WTC11 (cell line): Measurements from ENCODE around the gene KAZN. TPM values are rescaled to one million over a fixed set of nuclear protein-coding genes. Genes with fewer than 3 reads are reported as not detected.

ENCODE experiments used
- ATAC-seq: fragments of 200-7000 bp; cut with Tn5 transposase; 2 replicates; pipeline ENCODE4 v1.10.0; 2021; ENCODE audit warnings: mild to moderate bottlenecking, moderate library complexity
- CTCF ChIA-PET: fragments of 300-600 bp; sonication (Branson Sonifier 250); formaldehyde crosslinking; loops from one replicate; lab custom pipeline; 2021; ENCODE audit warnings: antibody characterized with exemption; lab: Charles Lee
- POLR2A ChIA-PET: fragments of 350-600 bp; sonication (Branson Sonifier 250); formaldehyde crosslinking; loops from one replicate; lab custom pipeline; 2021; ENCODE audit warnings: antibody characterized with exemption; lab: Charles Lee
- DNase-seq: peaks from one replicate; pipeline ENCODE4 v3.0.0; 2021; ENCODE audit warnings: low spot score
- H3K27ac Mint-ChIP-seq: 2 replicates; pipeline ENCODE4 v1.8.0; 2021; ENCODE audit warnings: mixed read lengths
- H3K27me3 Mint-ChIP-seq: 2 replicates; pipeline ENCODE4 v1.8.0; 2021; ENCODE audit warnings: low read depth, mild to moderate bottlenecking, moderate library complexity, mixed read lengths
- H3K36me3 Mint-ChIP-seq: 2 replicates; pipeline ENCODE4 v1.8.0; 2021; ENCODE audit warnings: mixed read lengths
- H3K4me1 Mint-ChIP-seq: 2 replicates; pipeline ENCODE4 v1.8.0; 2022; ENCODE audit warnings: mixed read lengths
- H3K4me3 Mint-ChIP-seq: 2 replicates; pipeline ENCODE4 v1.8.0; 2021; ENCODE audit warnings: mild to moderate bottlenecking, moderate library complexity, mixed read lengths
- H3K9me3 Mint-ChIP-seq: 2 replicates; pipeline ENCODE4 v1.8.0; 2021; ENCODE audit warnings: mixed read lengths
- AR ChIP-seq: fragments of 250-450 bp; sonication (Bioruptor Pico); IDR thresholded peaks from 2 replicates; pipeline ENCODE4 v1.9.0; 2021; ENCODE audit warnings: mild to moderate bottlenecking
- ATF3 ChIP-seq: sonication (generic); formaldehyde crosslinking; conservative IDR thresholded peaks from 2 replicates; pipeline ENCODE4 v1.8.1; 2022; ENCODE audit warnings: mild to moderate bottlenecking, missing genetic modification reagents
- CDX4 ChIP-seq: fragments of 250-450 bp; sonication (Bioruptor Pico); IDR thresholded peaks from 2 replicates; pipeline ENCODE4 v1.9.0; 2021; ENCODE audit warnings: moderate library complexity, mild to moderate bottlenecking, inconsistent platforms, borderline replicate concordance
- CREB1 ChIP-seq: sonication (generic); formaldehyde crosslinking; IDR thresholded peaks from 2 replicates; pipeline ENCODE4 v1.8.0; 2023; ENCODE audit warnings: mild to moderate bottlenecking, missing genetic modification reagents
- EMX1 ChIP-seq: fragments of 250-450 bp; sonication (Bioruptor Pico); IDR thresholded peaks from 2 replicates; pipeline ENCODE4 v1.8.0; 2021; ENCODE audit warnings: mild to moderate bottlenecking
- ETV6 ChIP-seq: sonication (generic); formaldehyde crosslinking; IDR thresholded peaks from 2 replicates; pipeline ENCODE4 v1.8.1; 2022; ENCODE audit warnings: mild to moderate bottlenecking, missing genetic modification reagents
- FOXJ3 ChIP-seq: sonication (generic); formaldehyde crosslinking; IDR thresholded peaks from 2 replicates; pipeline ENCODE4 v1.9.0; 2021; ENCODE audit warnings: missing genetic modification reagents, mild to moderate bottlenecking, borderline replicate concordance
- FOXP4 ChIP-seq: sonication (generic); formaldehyde crosslinking; IDR thresholded peaks from 2 replicates; pipeline ENCODE4 v1.8.0; 2022; ENCODE audit warnings: mild to moderate bottlenecking, missing genetic modification reagents
- GABPB1 ChIP-seq: sonication (generic); formaldehyde crosslinking; IDR thresholded peaks from 2 replicates; pipeline ENCODE4 v1.8.1; 2023; ENCODE audit warnings: mild to moderate bottlenecking, missing genetic modification reagents
- GTF2I ChIP-seq: fragments of 250-450 bp; sonication (Bioruptor Pico); conservative IDR thresholded peaks from 2 replicates; pipeline ENCODE4 v1.4.0; 2021; ENCODE audit warnings: mild to moderate bottlenecking
- HMGA2 ChIP-seq: fragments of 250-450 bp; sonication (Bioruptor Pico); IDR thresholded peaks from 2 replicates; pipeline ENCODE4 v1.4.0; 2021; ENCODE audit warnings: mild to moderate bottlenecking, moderate library complexity
- IRF1 ChIP-seq: sonication (generic); formaldehyde crosslinking; IDR thresholded peaks from 2 replicates; pipeline ENCODE4 v1.8.0; 2023; ENCODE audit warnings: missing genetic modification reagents
- NFYB ChIP-seq: sonication (generic); formaldehyde crosslinking; conservative IDR thresholded peaks from 2 replicates; pipeline ENCODE4 v1.8.0; 2022; ENCODE audit warnings: low read depth, missing genetic modification reagents
- NR3C1 ChIP-seq: sonication (generic); formaldehyde crosslinking; conservative IDR thresholded peaks from 2 replicates; pipeline ENCODE4 v1.8.1; 2023; ENCODE audit warnings: low read depth, mild to moderate bottlenecking, missing genetic modification reagents
- PREB ChIP-seq: sonication (generic); formaldehyde crosslinking; IDR thresholded peaks from 2 replicates; pipeline ENCODE4 v1.8.1; 2022; ENCODE audit warnings: mild to moderate bottlenecking, missing genetic modification reagents, moderate library complexity, borderline replicate concordance
- TP53 ChIP-seq: sonication (generic); formaldehyde crosslinking; IDR thresholded peaks from 2 replicates; pipeline ENCODE4 v1.8.1; 2023; ENCODE audit warnings: mild to moderate bottlenecking, missing genetic modification reagents
- USF2 ChIP-seq: sonication (generic); formaldehyde crosslinking; IDR thresholded peaks from 2 replicates; pipeline ENCODE4 v1.8.1; 2023; ENCODE audit warnings: mild to moderate bottlenecking, missing genetic modification reagents, moderate library complexity
- ZBTB43 ChIP-seq: sonication (generic); formaldehyde crosslinking; IDR thresholded peaks from 2 replicates; pipeline ENCODE4 v1.8.1; 2023; ENCODE audit warnings: mild to moderate bottlenecking, missing genetic modification reagents
- ZNF121 ChIP-seq: sonication (generic); formaldehyde crosslinking; IDR thresholded peaks from 2 replicates; pipeline ENCODE4 v1.8.0; 2023; ENCODE audit warnings: missing genetic modification reagents
- ZNF219 ChIP-seq: sonication (generic); formaldehyde crosslinking; IDR thresholded peaks from 2 replicates; pipeline ENCODE4 v1.8.0; 2023; ENCODE audit warnings: missing genetic modification reagents, mild to moderate bottlenecking, borderline replicate concordance
- ZNF416 ChIP-seq: fragments of 250-450 bp; sonication (Bioruptor Pico); IDR thresholded peaks from 2 replicates; pipeline ENCODE4 v1.9.0; 2021; ENCODE audit warnings: mild to moderate bottlenecking, inconsistent platforms
- ZNF425 ChIP-seq: fragments of 250-450 bp; sonication (Bioruptor Pico); conservative IDR thresholded peaks from 2 replicates; pipeline ENCODE4 v1.9.0; 2021; ENCODE audit warnings: mild to moderate bottlenecking
- total RNA-seq: library from RNA; stranded (reverse); gene quantifications from 3 replicates; pipeline ENCODE4 v1.2.3, GENCODE V29; 2021

Gene KAZN
- total RNA-seq, 1 experiment from 2014 or later, result 19.9 TPM

- TF ChIP-seq FOXJ3 (CRISPR knock-in tag), result no peak
- TF ChIP-seq IRF1 (CRISPR knock-in tag), result no peak
- TF ChIP-seq FOXP4, result no peak
- TF ChIP-seq ZNF219 (CRISPR knock-in tag), result no peak
- no peak for TF ChIP-seq NFYB
- TF ChIP-seq CREB1, result no peak
- TF ChIP-seq ZBTB43 (CRISPR knock-in tag), result no peak
- TF ChIP-seq ETV6 (CRISPR knock-in tag), result no peak
- no peak for TF ChIP-seq GABPB1 (CRISPR knock-in tag)
- TF ChIP-seq EMX1, result no peak
- TF ChIP-seq HMGA2 (CRISPR knock-in tag), result no peak
- TF ChIP-seq ZNF121, result no peak
- no peak for TF ChIP-seq TP53 (CRISPR knock-in tag)
- TF ChIP-seq GTF2I (CRISPR knock-in tag), result no peak
- TF ChIP-seq PREB (CRISPR knock-in tag), result no peak
- no peak for TF ChIP-seq ATF3 (CRISPR knock-in tag)
- no peak for TF ChIP-seq ZNF425 (CRISPR knock-in tag)
- TF ChIP-seq, all 79 proteins: peak for 0
- no peaks in the 10 kb centered on the region for H3K9me3 Mint-ChIP-seq
- POLR2A ChIA-PET, result no interaction called here
- no peak overlapping the region for H3K27ac Mint-ChIP-seq
- H3K4me1 Mint-ChIP-seq, result no peaks in the 10 kb centered on the region
- no peaks in the 10 kb centered on the region for H3K27me3 Mint-ChIP-seq
- H3K36me3 Mint-ChIP-seq, result no peaks in the 10 kb centered on the region
- CTCF ChIA-PET, result interaction anchor here (1.3 to 2.0 kb wide), 3 partner anchors 12 to 22 kb away, joined by 3 to 5 read pairs (median 3); no protein-coding TSS in a partner anchor
- ATAC-seq (no peak), DNase-seq (no peak)
- no peak overlapping the region for H3K4me3 Mint-ChIP-seq
These were observed 478.9 kb downstream of the KAZN start for GRCh38 chr1:15077384-15077783.

- DNase-seq, result no peak
- no peak overlapping the region for H3K27ac Mint-ChIP-seq
- H3K27me3 Mint-ChIP-seq, result no peaks in the 10 kb centered on the region
- H3K4me1 Mint-ChIP-seq, result no peaks in the 10 kb centered on the region
- no peak for ATAC-seq
- H3K4me3 Mint-ChIP-seq, result no peak overlapping the region
- no peaks in the 10 kb centered on the region for H3K9me3 Mint-ChIP-seq
- ChIA-PET CTCF (no interaction called here), POLR2A (interaction anchor here (0.6 kb wide), 1 partner anchor 249 kb away, joined by 4 read pairs; no protein-coding TSS in a partner anchor)
- H3K36me3 Mint-ChIP-seq, result no peaks in the 10 kb centered on the region
- TF ChIP-seq ZNF416 (CRISPR knock-in tag) (no peak), USF2 (CRISPR knock-in tag) (no peak), AR (no peak), ATF3 (CRISPR knock-in tag) (no peak), NR3C1 (CRISPR knock-in tag) (no peak), NFYB (no peak), CDX4 (CRISPR knock-in tag) (no peak), GTF2I (CRISPR knock-in tag) (no peak)
These were observed 482.0 kb downstream of the KAZN start for GRCh38 chr1:15080328-15081007.
